Measurements from ENCODE around the gene FGD6.
"Not testable (repeated sequence)": the region's sequence is repeated elsewhere in the genome, so short reads cannot be mapped to it uniquely, and the experiment has no call there.

The FGD6 gene

GRCh38 chr12:95248095-95248494 is 30.8 kb upstream of the FGD6 start:
- no peak overlapping the region for H3K27ac ChIP-seq (ENCODE audit: low read depth, low read length)
- no peaks in the 10 kb centered on the region for H3K9me3 ChIP-seq (ENCODE audit: low read length)
- H3K27me3 ChIP-seq (ENCODE audit: control insufficient read depth in 1 of 2, insufficient read depth in 2 of 2, low read length in 2 of 2): no peaks in the 10 kb centered on the region
- peaks cover 47% of the 10 kb centered on the region for H3K4me1 ChIP-seq (ENCODE audit: insufficient read depth, low read length)
- H3K36me3 ChIP-seq (ENCODE audit: insufficient read depth, low read length): no peaks in the 10 kb centered on the region
- no peak overlapping the region for H3K9ac ChIP-seq (ENCODE audit: low read length)
- H3K4me3 ChIP-seq (ENCODE audit: low read depth in 1 of 2, low read length in 2 of 2): no peak overlapping the region

GRCh38 chr12:95244350-95244749 is 27.1 kb upstream of the FGD6 start:
- Histone ChIP-seq H3K27ac (ENCODE audit: low read depth, low read length) (no peak overlapping the region), H3K9ac (ENCODE audit: low read length) (no peak overlapping the region), H3K36me3 (ENCODE audit: insufficient read depth, low read length) (no peaks in the 10 kb centered on the region), H3K27me3 (ENCODE audit: control insufficient read depth in 1 of 2, insufficient read depth in 2 of 2, low read length in 2 of 2) (no peaks in the 10 kb centered on the region), H3K4me3 (ENCODE audit: low read depth in 1 of 2, low read length in 2 of 2) (no peak overlapping the region), H3K9me3 (ENCODE audit: low read length) (no peaks in the 10 kb centered on the region), H3K4me1 (ENCODE audit: insufficient read depth, low read length) (peaks cover 30% of the 10 kb centered on the region)

- Histone ChIP-seq H3K27me3 (ENCODE audit: control insufficient read depth in 1 of 2, insufficient read depth in 2 of 2, low read length in 2 of 2) (no peaks in the 10 kb centered on the region), H3K4me3 (ENCODE audit: low read depth in 1 of 2, low read length in 2 of 2) (no peak overlapping the region), H3K27ac (ENCODE audit: low read depth, low read length) (no peak overlapping the region), H3K4me1 (ENCODE audit: insufficient read depth, low read length) (peaks cover 24% of the 10 kb centered on the region), H3K9me3 (ENCODE audit: low read length) (no peaks in the 10 kb centered on the region), H3K9ac (ENCODE audit: low read length) (no peak overlapping the region), H3K36me3 (ENCODE audit: insufficient read depth, low read length) (no peaks in the 10 kb centered on the region)
These were observed 26.4 kb upstream of the FGD6 start for GRCh38 chr12:95243497-95244183.

- no peaks in the 10 kb centered on the region for H3K36me3 ChIP-seq (ENCODE audit: insufficient read depth, low read length)
- no peaks in the 10 kb centered on the region for H3K27me3 ChIP-seq (ENCODE audit: control insufficient read depth in 1 of 2, insufficient read depth in 2 of 2, low read length in 2 of 2)
- H3K9ac ChIP-seq (ENCODE audit: low read length): no peak overlapping the region
- H3K9me3 ChIP-seq (ENCODE audit: low read length): no peaks in the 10 kb centered on the region
- peaks cover 17% of the 10 kb centered on the region for H3K4me1 ChIP-seq (ENCODE audit: insufficient read depth, low read length)
- H3K4me3 ChIP-seq (ENCODE audit: low read depth in 1 of 2, low read length in 2 of 2): no peak overlapping the region
- H3K27ac ChIP-seq (ENCODE audit: low read depth, low read length): no peak overlapping the region
These were observed 24.7 kb upstream of the FGD6 start for GRCh38 chr12:95241761-95242506.

- not testable (repeated sequence) for H3K27me3 ChIP-seq (ENCODE audit: control insufficient read depth in 1 of 2, insufficient read depth in 2 of 2, low read length in 2 of 2); H3K27ac ChIP-seq (ENCODE audit: low read depth, low read length)
These were observed 23.9 kb upstream of the FGD6 start for GRCh38 chr12:95241138-95241537.

GRCh38 chr12:95240556-95240955 is 23.3 kb upstream of the FGD6 start:
- Histone ChIP-seq H3K4me1 (ENCODE audit: insufficient read depth, low read length) (peaks cover 15% of the 10 kb centered on the region), H3K9ac (ENCODE audit: low read length) (no peak overlapping the region), H3K36me3 (ENCODE audit: insufficient read depth, low read length) (no peaks in the 10 kb centered on the region), H3K27me3 (ENCODE audit: control insufficient read depth in 1 of 2, insufficient read depth in 2 of 2, low read length in 2 of 2) (no peaks in the 10 kb centered on the region), H3K9me3 (ENCODE audit: low read length) (no peaks in the 10 kb centered on the region), H3K27ac (ENCODE audit: low read depth, low read length) (no peak overlapping the region), H3K4me3 (ENCODE audit: low read depth in 1 of 2, low read length in 2 of 2) (no peak overlapping the region)

More at GRCh38 chr12:95241138-95241537, 23.9 kb upstream of the FGD6 start:
- H3K4me1 ChIP-seq (ENCODE audit: insufficient read depth, low read length): peaks cover 15% of the 10 kb centered on the region
- not testable (repeated sequence) for H3K36me3 ChIP-seq (ENCODE audit: insufficient read depth, low read length); H3K4me3 ChIP-seq (ENCODE audit: low read depth in 1 of 2, low read length in 2 of 2); H3K9me3 ChIP-seq (ENCODE audit: low read length); H3K9ac ChIP-seq (ENCODE audit: low read length)

GRCh38 chr12:95239835-95240234 is 22.6 kb upstream of the FGD6 start:
- H3K4me3 ChIP-seq (ENCODE audit: low read depth in 1 of 2, low read length in 2 of 2); H3K27me3 ChIP-seq (ENCODE audit: control insufficient read depth in 1 of 2, insufficient read depth in 2 of 2, low read length in 2 of 2); H3K36me3 ChIP-seq (ENCODE audit: insufficient read depth, low read length); H3K9ac ChIP-seq (ENCODE audit: low read length); H3K9me3 ChIP-seq (ENCODE audit: low read length); H3K27ac ChIP-seq (ENCODE audit: low read depth, low read length): not testable (repeated sequence)
- peaks cover 15% of the 10 kb centered on the region for H3K4me1 ChIP-seq (ENCODE audit: insufficient read depth, low read length)

GRCh38 chr12:95239216-95239615 is 21.9 kb upstream of the FGD6 start:
- Histone ChIP-seq H3K9ac (ENCODE audit: low read length) (no peak overlapping the region), H3K4me1 (ENCODE audit: insufficient read depth, low read length) (peaks cover 15% of the 10 kb centered on the region), H3K4me3 (ENCODE audit: low read depth in 1 of 2, low read length in 2 of 2) (no peak overlapping the region), H3K9me3 (ENCODE audit: low read length) (no peaks in the 10 kb centered on the region), H3K27me3 (ENCODE audit: control insufficient read depth in 1 of 2, insufficient read depth in 2 of 2, low read length in 2 of 2) (no peaks in the 10 kb centered on the region), H3K27ac (ENCODE audit: low read depth, low read length) (no peak overlapping the region), H3K36me3 (ENCODE audit: insufficient read depth, low read length) (no peaks in the 10 kb centered on the region)

- no peak overlapping the region for H3K27ac ChIP-seq (ENCODE audit: low read depth, low read length)
- no peak overlapping the region for H3K4me3 ChIP-seq (ENCODE audit: low read depth in 1 of 2, low read length in 2 of 2)
- H3K36me3 ChIP-seq (ENCODE audit: insufficient read depth, low read length): no peaks in the 10 kb centered on the region
- no peaks in the 10 kb centered on the region for H3K9me3 ChIP-seq (ENCODE audit: low read length)
- H3K27me3 ChIP-seq (ENCODE audit: control insufficient read depth in 1 of 2, insufficient read depth in 2 of 2, low read length in 2 of 2): no peaks in the 10 kb centered on the region
- peaks cover 15% of the 10 kb centered on the region for H3K4me1 ChIP-seq (ENCODE audit: insufficient read depth, low read length)
- H3K9ac ChIP-seq (ENCODE audit: low read length): no peak overlapping the region
These were observed 20.9 kb upstream of the FGD6 start for GRCh38 chr12:95238150-95238549.

GRCh38 chr12:95237315-95237714 is 20.0 kb upstream of the FGD6 start:
- no peak overlapping the region for H3K9ac ChIP-seq (ENCODE audit: low read length)
- no peaks in the 10 kb centered on the region for H3K36me3 ChIP-seq (ENCODE audit: insufficient read depth, low read length)
- no peak overlapping the region for H3K4me3 ChIP-seq (ENCODE audit: low read depth in 1 of 2, low read length in 2 of 2)
- no peak overlapping the region for H3K27ac ChIP-seq (ENCODE audit: low read depth, low read length)
- H3K4me1 ChIP-seq (ENCODE audit: insufficient read depth, low read length): peaks cover 15% of the 10 kb centered on the region
- H3K9me3 ChIP-seq (ENCODE audit: low read length): no peaks in the 10 kb centered on the region
- H3K27me3 ChIP-seq (ENCODE audit: control insufficient read depth in 1 of 2, insufficient read depth in 2 of 2, low read length in 2 of 2): no peaks in the 10 kb centered on the region

- H3K27me3 ChIP-seq (ENCODE audit: control insufficient read depth in 1 of 2, insufficient read depth in 2 of 2, low read length in 2 of 2); H3K36me3 ChIP-seq (ENCODE audit: insufficient read depth, low read length); H3K27ac ChIP-seq (ENCODE audit: low read depth, low read length); H3K4me3 ChIP-seq (ENCODE audit: low read depth in 1 of 2, low read length in 2 of 2); H3K9ac ChIP-seq (ENCODE audit: low read length); H3K9me3 ChIP-seq (ENCODE audit: low read length): not testable (repeated sequence)
- peaks cover 22% of the 10 kb centered on the region for H3K4me1 ChIP-seq (ENCODE audit: insufficient read depth, low read length)
These were observed 18.4 kb upstream of the FGD6 start for GRCh38 chr12:95235621-95236020.

- not testable (repeated sequence) for H3K36me3 ChIP-seq (ENCODE audit: insufficient read depth, low read length); H3K9ac ChIP-seq (ENCODE audit: low read length); H3K4me3 ChIP-seq (ENCODE audit: low read depth in 1 of 2, low read length in 2 of 2); H3K27ac ChIP-seq (ENCODE audit: low read depth, low read length); H3K9me3 ChIP-seq (ENCODE audit: low read length); H3K27me3 ChIP-seq (ENCODE audit: control insufficient read depth in 1 of 2, insufficient read depth in 2 of 2, low read length in 2 of 2)
- peaks cover 26% of the 10 kb centered on the region for H3K4me1 ChIP-seq (ENCODE audit: insufficient read depth, low read length)
These were observed 16.9 kb upstream of the FGD6 start for GRCh38 chr12:95234187-95234586.
